K562 (cell line): Measurements from ENCODE around the gene LPIN1. TPM values are rescaled to one million over a fixed set of nuclear protein-coding genes. Genes with fewer than 3 reads are reported as not detected.

ENCODE experiments used
- ATAC-seq: fragments of 200-7000 bp; cut with Tn5 transposase; 3 replicates; pipeline ENCODE4 v1.9.1; 2020; ENCODE audit warnings: moderate library complexity
- BruUV-seq: library from RNA; stranded (reverse); fragments of 400-500 nt; replicated peaks from 2 replicates; lab custom pipeline; 2021; lab: Mats Ljungman, UMichigan
- CTCF ChIA-PET: fragments of 300-600 bp; formaldehyde crosslinking; extraction: SDS; loops from one replicate; lab custom pipeline; 2021; ENCODE audit warnings: low intra/inter-chr PET ratio; lab: Yijun Ruan, JAX
- POLR2A ChIA-PET: fragments of 300-600, 350-650 bp; sonication (Branson Sonifier 250); formaldehyde crosslinking; extraction: SDS; loops from one replicate; lab custom pipeline; 2021; ENCODE audit warnings: antibody characterized with exemption, inconsistent platforms; lab: Yijun Ruan, JAX
- DNase-seq, 4 experiments: peaks; one replicate each; pipeline versions ENCODE4 v3.0.0 to v3.0.0-alpha.2; 2011 to 2018; ENCODE audit warnings: low spot score in 3 of 4, mixed read lengths in 3 of 4; ENCODE audit errors: extremely low read depth in 1 of 4
- FAIRE-seq: peaks from 2 replicates; lab custom pipeline; 2011; peaks lifted over from hg19 to GRCh38; lab: Jason Lieb, UNC
- H2AFZ ChIP-seq: 2 replicates; pipeline ENCODE4 v1.6.0; 2011; ENCODE audit warnings: low read depth, low read length, control low read depth, inconsistent platforms
- H3K27ac ChIP-seq: fragments of 200-600 bp; 3 replicates; pipeline ENCODE4 v1.8.0; 2011; ENCODE audit warnings: low read depth, mild to moderate bottlenecking, control low read depth, inconsistent platforms, low read length, moderate library complexity, mixed read lengths; ENCODE audit errors: extremely low read depth
- H3K27me3 ChIP-seq, 2 experiments: fragments of 300-600 bp in 1 of 2; 2 replicates in 1 of 2; 3 replicates in 1 of 2; pipeline versions ENCODE4 v1.6.0 to v1.8.0; 2011; ENCODE audit warnings: inconsistent platforms in 2 of 2, low read length in 2 of 2, mild to moderate bottlenecking in 1 of 2, mixed read lengths in 1 of 2, moderate library complexity in 1 of 2; ENCODE audit not compliant: control insufficient read depth in 2 of 2, insufficient read depth in 2 of 2
- H3K36me3 ChIP-seq: fragments of 300-600 bp; 3 replicates; pipeline ENCODE4 v1.8.0; 2011; ENCODE audit warnings: mild to moderate bottlenecking, low read length, inconsistent platforms; ENCODE audit not compliant: control insufficient read depth, insufficient read depth
- H3K4me1 ChIP-seq, 2 experiments: fragments of 200-600 bp in 1 of 2; replicated peaks in 1 of 2; 2 replicates in 1 of 2; 3 replicates in 1 of 2; pipeline versions ENCODE4 v1.5.1 to v1.8.0; 2011; ENCODE audit warnings: inconsistent platforms in 2 of 2, low read length in 2 of 2, mild to moderate bottlenecking in 1 of 2, mixed read lengths in 1 of 2, moderate library complexity in 1 of 2; ENCODE audit not compliant: control insufficient read depth in 2 of 2, insufficient read depth in 2 of 2
- H3K4me2 ChIP-seq: 2 replicates; pipeline ENCODE4 v1.6.1; 2011; ENCODE audit warnings: low read length, control low read depth, inconsistent platforms, mixed read lengths; ENCODE audit not compliant: insufficient read depth
- H3K4me3 ChIP-seq: fragments of 200-600 bp; sonication (generic), shearing (Covaris generic); 2 replicates; pipeline ENCODE4 v1.5.1; 2016; ENCODE audit warnings: control low read depth, inconsistent platforms
- H3K79me2 ChIP-seq: fragments of 200-600 bp; 3 replicates; pipeline ENCODE4 v1.8.0; 2011; ENCODE audit warnings: low read length, inconsistent platforms; ENCODE audit not compliant: control insufficient read depth, insufficient read depth
- H3K9ac ChIP-seq, 2 experiments: 2 replicates each; pipeline versions ENCODE4 v1.6.0 to v1.6.1; 2011; ENCODE audit warnings: low read depth in 2 of 2, low read length in 2 of 2, control low read depth in 1 of 2, inconsistent platforms in 1 of 2, mild to moderate bottlenecking in 1 of 2, mixed read lengths in 1 of 2; ENCODE audit not compliant: insufficient read depth in 1 of 2
- H3K9me1 ChIP-seq: one replicate; pipeline ENCODE4 v1.6.0; 2011; ENCODE audit warnings: inconsistent platforms, mild to moderate bottlenecking, low read length, moderate library complexity; ENCODE audit not compliant: control insufficient read depth, insufficient read depth
- H3K9me3 ChIP-seq: replicated peaks from 2 replicates; pipeline ENCODE4 v1.5.1; 2011; ENCODE audit warnings: low read depth, low read length, inconsistent platforms; ENCODE audit not compliant: control insufficient read depth, insufficient read depth
- H4K20me1 ChIP-seq: replicated peaks from 2 replicates; pipeline ENCODE4 v1.6.1; 2011; ENCODE audit warnings: low read length, inconsistent platforms, mixed read lengths; ENCODE audit not compliant: control insufficient read depth, insufficient read depth
- GABPA ChIP-seq: fragments of 200-800 bp; sonication (Bioruptor generic); conservative IDR thresholded peaks from 2 replicates; pipeline ENCODE4 v1.6.1; 2016; ENCODE audit warnings: low read depth, missing genetic modification characterization, missing compliant biosample characterization
- HIVEP1 ChIP-seq: fragments of 250-450 bp; sonication (Bioruptor Pico); IDR thresholded peaks from 2 replicates; pipeline ENCODE4 v1.4.0; 2020; ENCODE audit warnings: mild to moderate bottlenecking
- HMG20B ChIP-seq: fragments of 250-450 bp; sonication (Bioruptor Pico); IDR thresholded peaks from 2 replicates; pipeline ENCODE4 v1.5.0; 2021; ENCODE audit warnings: mild to moderate bottlenecking
- IRF2 ChIP-seq: sonication (generic); formaldehyde crosslinking; IDR thresholded peaks from 2 replicates; pipeline ENCODE4 v1.8.1; 2022; ENCODE audit warnings: mild to moderate bottlenecking, missing genetic modification reagents
- MYNN ChIP-seq, 2 experiments: sonication (generic); formaldehyde crosslinking in 1 of 2; IDR thresholded peaks; 2 replicates each; pipeline versions ENCODE4 v1.5.0 to v1.6.1; 2016 to 2020; ENCODE audit warnings: antibody characterized with exemption in 1 of 2, missing genetic modification reagents in 1 of 2
- SIRT6 ChIP-seq: IDR thresholded peaks from one replicate; pipeline ENCODE4 v1.6.1; 2012; ENCODE audit warnings: low read depth, mild to moderate bottlenecking, control low read depth, inconsistent platforms, low read length, moderate library complexity
- SOX6 ChIP-seq: fragments of 450-650 bp; IDR thresholded peaks from 2 replicates; pipeline ENCODE4 v1.6.1; 2014; ENCODE audit warnings: mild to moderate bottlenecking
- USF2 ChIP-seq: sonication (generic); formaldehyde crosslinking; IDR thresholded peaks from 2 replicates; pipeline ENCODE4 v1.5.0; 2020; ENCODE audit warnings: missing genetic modification reagents
- YBX1 ChIP-seq: fragments of 450-650 bp; IDR thresholded peaks from 2 replicates; pipeline ENCODE4 v1.7.1; 2016; ENCODE audit warnings: mild to moderate bottlenecking
- ZBTB1 ChIP-seq: sonication (generic); formaldehyde crosslinking; IDR thresholded peaks from 2 replicates; pipeline ENCODE4 v1.8.1; 2023; ENCODE audit warnings: missing genetic modification reagents, low read depth, mild to moderate bottlenecking, borderline replicate concordance
- ZFPM2 ChIP-seq: fragments of 250-450 bp; sonication (Bioruptor Pico); IDR thresholded peaks from 2 replicates; pipeline ENCODE4 v1.5.1; 2022; ENCODE audit warnings: mild to moderate bottlenecking
- ZNF449 ChIP-seq: fragments of 250-450 bp; sonication (Bioruptor Pico); IDR thresholded peaks from 2 replicates; pipeline ENCODE4 v1.8.0; 2022; ENCODE audit warnings: moderate library complexity, mild to moderate bottlenecking, inconsistent platforms
- WGBS: fragments of 100-300 bp; shearing (Covaris generic); methylation state at CpG from one replicate; pipeline ENCODE4 v1.1.6; 2016; ENCODE audit warnings: low coverage, mixed read lengths; ENCODE audit not compliant: insufficient coverage; ENCODE audit errors: missing lambda C conversion rate; 5-methylcytosine and 5-hydroxymethylcytosine counted together
- in situ Hi-C: fragments of 300-500 bp; cut with MboI; formaldehyde crosslinking; loops from 4 replicates; pipeline ENCODE4 v1.15.0; 2018; ENCODE audit warnings: inconsistent platforms, mixed read lengths
- intact Hi-C: fragments of 100-400 bp; cut with micrococcal nuclease; formaldehyde crosslinking; loops from 2 replicates; pipeline ENCODE4 v1.14.2; 2022
- polyA plus RNA-seq, 8 experiments: library from polyadenylated mRNA; depleted of rRNA in 4 of 8; stranded (reverse) in 5 of 8; unstranded in 3 of 8; fragments of >200 nt; fragmentation: Nextera tagmentation in 2 of 8; fragmentation: Illumina TruSeq in 1 of 8; extraction: Ambion mirVana in 2 of 8; extraction: Trizol in 1 of 8; gene quantifications; 2 replicates each; pipeline versions ENCODE4 v1.2.1 to v1.2.3, GENCODE V29; 2011 to 2014; ENCODE audit warnings: inconsistent platforms in 1 of 8, missing spikeins in 1 of 8
- total RNA-seq, 7 experiments: library from RNA; depleted of rRNA in 6 of 7; stranded (reverse); fragments of >200 nt in 6 of 7; fragmentation: Illumina TruSeq in 2 of 7; extraction: Trizol in 2 of 7; gene quantifications; 2 replicates each; pipeline versions ENCODE4 v1.2.1 to v1.2.3, GENCODE V29; 2011 to 2021; ENCODE audit warnings: low replicate concordance in 1 of 7

LPIN1 gene
- total and polyA plus RNA-seq, 9 of the 15 experiments (the other 6 are each of a cell fraction or from before 2014, with no cell fraction given) = 9.2 to 84.0 (median 27.8) TPM

- CTCF ChIA-PET = interaction anchor here (0.8 to 1.5 kb wide), 2 partner anchors 89 to 854 kb away, joined by 5 read pairs; partner anchors contain the start of gene TRIB2
- FAIRE-seq = no peak
These were observed 116.7 kb downstream of the LPIN1 start for GRCh38 chr2:11863103-11863502.

GRCh38 chr2:11863513-11864328 lies 117.3 kb downstream of the LPIN1 start:
- intact Hi-C loops = loop anchor here (1.0 to 5.0 kb wide), 4 partner anchors 33 to 185 kb away; no protein-coding TSS in a partner anchor
- peaks cover 7% of the 10 kb centered on the region; the same call in 1 of the 2 replicates for H3K9me3 ChIP-seq
- H3K9ac ChIP-seq = peak overlapping the region in 1 of 2 experiments; percentile 13; a peak in 2 of 4 replicates
- H4K20me1 ChIP-seq = no peaks in the 10 kb centered on the region
- peak overlapping the region; percentile 4; the same call in 1 of the 3 replicates for H3K27ac ChIP-seq
- H3K27me3 ChIP-seq = no peaks in the 10 kb centered on the region
- peak; percentile 87 for FAIRE-seq
- no TSS peak for BruUV-seq
- peak; percentile 89 to 90 (median 90) for DNase-seq
- peak overlapping the region; percentile 68 for H2AFZ ChIP-seq
- no peaks in the 10 kb centered on the region for H3K9me1 ChIP-seq
- H3K79me2 ChIP-seq = no peaks in the 10 kb centered on the region
- peak; percentile 87 for ATAC-seq
- in situ Hi-C loops = no loop called here
- H3K36me3 ChIP-seq = no peaks in the 10 kb centered on the region
- CTCF ChIA-PET = interaction anchor here (0.6 to 1.5 kb wide), 4 partner anchors 88 to 885 kb away, joined by 3 to 5 read pairs (median 4); partner anchors contain the start of gene TRIB2
- H3K4me2 ChIP-seq = peak overlapping the region; percentile 48; the same call in 1 of the 2 replicates
- WGBS = 18% methylated on average over 10 of the region's 12 CpGs
- POLR2A ChIA-PET = interaction anchor here (0.8 to 1.0 kb wide), 2 partner anchors 34 to 35 kb away, joined by 3 to 4 read pairs; no protein-coding TSS in a partner anchor
- H3K4me3 ChIP-seq = no peak overlapping the region
- H3K4me1 ChIP-seq = peaks cover 12 to 43% of the 10 kb centered on the region in 2 experiments
- TF ChIP-seq HIVEP1 (CRISPR knock-in tag) (no peak), USF2 (CRISPR knock-in tag) (no peak), ZNF449 (CRISPR knock-in tag) (no peak), MYNN (IDR thresholded peaks at IDR 0.05) (0 out of 2 replicates have a peak, but pooled peaks have one; percentile 48), MYNN (CRISPR knock-in tag; IDR thresholded peaks at IDR 0.05) (no peak), HMG20B (CRISPR knock-in tag) (peak; percentile 49; the same call in 1 of the 2 replicates), ZBTB1 (CRISPR knock-in tag) (no peak), SOX6 (peak; percentile 43; the same call in 1 of the 2 replicates), YBX1 (no peak), ZFPM2 (no peak), IRF2 (no peak)

More at GRCh38 chr2:11863103-11863502, 116.7 kb downstream of the LPIN1 start:
- peak overlapping the region; percentile 68 for H2AFZ ChIP-seq
- H3K4me1 ChIP-seq = peaks cover 12 to 39% of the 10 kb centered on the region in 2 experiments; a peak in 4 of 5 replicates
- H3K9ac ChIP-seq = no peak overlapping the region
- POLR2A ChIA-PET = interaction anchor here (0.8 to 1.0 kb wide), 2 partner anchors 34 kb away, joined by 3 to 4 read pairs; no protein-coding TSS in a partner anchor
- no peaks in the 10 kb centered on the region for H3K79me2 ChIP-seq
- intact Hi-C loops = loop anchor here (1.0 to 5.0 kb wide), 4 partner anchors 33 to 185 kb away; no protein-coding TSS in a partner anchor
- no peaks in the 10 kb centered on the region for H4K20me1 ChIP-seq
- in situ Hi-C loops = no loop called here
- no peaks in the 10 kb centered on the region for H3K27me3 ChIP-seq
- peak overlapping the region; percentile 48; the same call in 1 of the 2 replicates for H3K4me2 ChIP-seq
- TF ChIP-seq SIRT6 = no peak
- TF ChIP-seq GABPA (tag) = 0 out of 2 replicates have a peak, but pooled peaks have one; percentile 6
- no peaks in the 10 kb centered on the region for H3K36me3 ChIP-seq
- DNase-seq = peak in 1 of 4 experiments; percentile 23
- H3K27ac ChIP-seq = no peak overlapping the region
- no peak for ATAC-seq
- no TSS peak for BruUV-seq
- no peak overlapping the region for H3K4me3 ChIP-seq
- H3K9me3 ChIP-seq = peaks cover 11% of the 10 kb centered on the region; the same call in 1 of the 2 replicates
- WGBS = 44% methylated on average over 7 of the region's 7 CpGs
- no peaks in the 10 kb centered on the region for H3K9me1 ChIP-seq
